ENCODE data around the gene TMEM14A.
"Not testable (repeated sequence)": the region's sequence is repeated elsewhere in the genome, so short reads cannot be mapped to it uniquely, and the experiment has no call there.

Gene TMEM14A

DNA sequence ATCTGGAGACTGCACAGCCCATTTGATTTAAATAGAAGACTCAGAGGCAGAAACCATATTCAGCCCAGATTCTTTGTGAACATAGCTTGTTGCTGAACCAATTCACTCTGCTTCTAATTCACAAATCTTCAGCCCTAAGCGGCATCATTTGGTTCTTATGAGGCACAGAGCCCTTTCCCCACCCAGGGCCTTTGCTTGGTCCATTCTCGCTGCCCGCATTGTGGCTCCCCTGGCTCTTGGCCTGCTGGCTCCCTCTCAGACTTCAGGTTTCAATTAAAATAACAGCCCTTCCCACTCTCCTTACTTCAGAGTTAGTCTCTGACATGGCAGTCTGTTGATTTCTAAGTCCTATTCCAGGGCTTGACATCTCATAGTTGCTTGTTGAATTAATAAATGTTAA lies 9.4 kb upstream of the TMEM14A start:
- DNase-seq = no peak

DNA sequence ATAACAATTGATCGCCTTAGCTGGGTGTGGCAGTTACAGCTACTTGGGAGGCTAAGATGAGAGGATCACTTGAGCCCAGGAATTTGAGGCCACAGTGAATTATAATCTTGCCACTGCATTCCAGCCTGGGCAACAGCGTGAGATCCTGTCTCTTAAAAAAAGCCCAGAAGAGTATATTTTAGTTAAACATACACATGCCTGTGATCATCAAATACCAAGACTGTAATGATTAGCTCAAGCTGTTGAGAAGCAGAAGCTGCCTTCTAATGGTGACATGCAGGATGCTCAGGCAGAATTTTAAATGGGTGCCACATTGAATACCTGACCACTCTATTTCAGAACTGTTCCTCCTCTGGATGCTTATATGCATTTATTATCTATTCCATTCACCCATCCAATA lies 8.9 kb upstream of the TMEM14A start:
- DNase-seq = no peak

DNA sequence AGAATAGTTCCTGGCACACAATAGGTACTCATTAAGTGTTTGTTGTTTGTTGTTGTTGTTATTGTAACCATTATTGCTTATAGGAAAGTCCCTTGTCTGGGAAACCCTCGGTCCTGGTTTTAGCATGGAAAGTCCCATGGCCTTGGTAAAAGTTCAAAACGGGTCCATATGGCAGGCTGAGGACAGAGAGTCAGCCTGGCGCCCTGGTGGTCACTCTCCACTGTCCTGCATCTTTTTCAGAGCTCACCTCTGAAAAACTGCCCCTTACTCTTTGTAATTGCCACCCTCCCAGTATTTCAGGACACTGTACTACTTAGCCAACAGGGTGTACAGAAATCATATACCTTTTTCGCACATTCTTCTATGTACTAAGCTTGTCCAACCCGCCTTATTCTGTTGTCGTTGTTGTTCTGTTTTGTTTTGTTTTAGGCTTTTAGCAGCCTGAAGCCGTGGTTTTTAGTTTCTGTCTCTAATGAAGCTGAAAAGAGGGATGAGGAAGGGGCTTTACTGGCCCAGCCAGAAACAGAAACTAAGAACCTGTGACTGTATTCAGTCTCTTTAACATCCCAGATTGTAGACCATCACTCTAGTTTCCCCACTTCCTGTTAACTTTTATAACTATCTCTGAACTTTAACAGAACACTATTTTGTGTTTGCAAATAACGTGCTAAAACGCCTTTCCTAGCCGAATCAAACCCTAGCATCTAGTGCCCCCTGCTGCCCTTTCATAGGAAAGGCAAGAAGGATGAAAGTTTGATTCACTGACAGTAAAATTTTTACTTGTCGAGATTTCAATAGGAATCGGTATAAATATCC lies 7.6 kb upstream of the TMEM14A start:
- DNase-seq = peak; percentile 34 to 71

DNA sequence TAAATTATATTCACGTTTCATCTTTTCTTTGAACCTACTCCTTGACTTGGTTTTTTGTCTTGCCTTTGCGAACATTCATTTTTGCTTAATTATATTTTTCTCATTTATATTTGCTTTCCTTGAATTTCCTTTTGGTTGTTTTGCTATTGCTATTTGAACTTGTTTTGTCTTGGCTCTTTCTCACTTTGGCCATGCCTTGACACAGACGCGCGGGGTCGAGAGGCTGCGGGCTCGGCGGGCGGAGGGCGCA lies 7.1 kb upstream of the TMEM14A start:
- no peak for DNase-seq

DNA sequence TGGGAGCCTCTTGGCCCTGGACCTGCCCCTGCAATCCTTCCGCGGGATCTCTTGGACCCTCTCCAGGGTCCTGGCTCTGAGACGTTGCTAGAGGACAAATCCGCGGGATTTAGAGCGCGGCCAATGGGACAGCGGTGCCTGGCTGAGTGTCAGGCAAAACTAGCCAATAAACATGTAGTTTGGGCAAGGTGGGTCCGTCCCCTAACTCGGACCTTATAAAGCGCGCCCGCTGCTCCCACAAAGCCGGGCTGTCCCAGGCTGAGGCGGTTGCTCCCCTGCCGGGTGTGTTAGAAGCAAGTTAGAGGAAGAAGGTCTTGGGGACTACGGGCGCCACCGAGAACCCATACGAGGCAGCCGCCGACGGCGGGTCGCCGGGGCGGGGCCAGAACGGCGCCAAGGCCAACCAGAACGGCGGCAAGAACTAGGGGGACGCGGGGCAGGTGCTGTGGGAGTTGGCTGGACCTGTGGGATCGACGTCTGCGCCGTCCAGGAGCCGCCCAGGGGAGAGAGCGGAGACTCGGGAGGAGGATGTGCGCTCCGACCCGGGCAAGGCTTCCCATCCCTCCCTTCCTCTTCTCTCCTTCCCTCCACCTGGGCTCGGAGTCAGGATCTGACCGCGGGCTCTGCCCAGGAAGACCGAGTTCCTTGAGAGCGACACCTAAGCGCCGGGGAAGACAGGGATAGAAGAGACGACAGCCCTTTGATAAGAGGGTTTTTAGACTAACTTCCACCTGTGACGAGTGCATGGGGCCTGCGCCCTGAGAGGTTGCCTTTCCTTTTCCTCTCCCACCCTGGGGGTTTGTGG lies 6.5 kb upstream of the TMEM14A start:
- DNase-seq = peak; percentile 95 to 96

DNA sequence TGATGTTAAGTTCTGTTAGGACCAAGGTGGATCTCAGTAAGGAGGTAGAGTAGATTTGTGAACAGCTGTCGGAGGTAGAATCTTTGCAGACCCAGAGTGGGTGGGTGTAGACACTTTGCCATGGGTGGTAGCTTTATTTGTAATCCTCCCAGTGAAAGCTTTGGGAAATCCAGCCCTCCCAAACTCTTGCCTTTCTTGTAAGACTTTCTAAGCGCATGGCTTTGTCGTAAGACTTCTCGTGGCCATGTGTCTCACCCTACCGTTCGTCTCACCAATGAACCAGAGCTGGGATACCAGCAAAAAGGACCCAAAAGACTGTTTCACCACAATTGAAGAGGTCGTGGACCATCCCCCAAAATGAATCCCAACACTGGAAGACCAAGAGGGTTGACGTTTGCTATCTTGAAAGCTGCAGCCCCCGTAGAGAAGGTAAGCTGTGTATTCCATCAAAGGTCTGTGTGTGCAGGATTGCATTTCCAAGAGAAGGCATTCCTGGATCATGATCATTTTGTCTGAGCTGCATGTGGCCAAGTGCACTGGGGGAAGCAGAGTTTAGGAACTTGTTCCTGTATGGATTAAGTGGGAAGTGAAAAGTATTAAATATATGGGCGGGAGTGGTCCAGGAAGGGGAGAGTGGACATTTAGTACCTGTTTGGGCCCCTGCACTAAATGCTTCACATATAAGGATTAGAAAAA lies 5.8 kb upstream of the TMEM14A start:
- DNase-seq = peak in 1 of 2 experiments; percentile 29

DNA sequence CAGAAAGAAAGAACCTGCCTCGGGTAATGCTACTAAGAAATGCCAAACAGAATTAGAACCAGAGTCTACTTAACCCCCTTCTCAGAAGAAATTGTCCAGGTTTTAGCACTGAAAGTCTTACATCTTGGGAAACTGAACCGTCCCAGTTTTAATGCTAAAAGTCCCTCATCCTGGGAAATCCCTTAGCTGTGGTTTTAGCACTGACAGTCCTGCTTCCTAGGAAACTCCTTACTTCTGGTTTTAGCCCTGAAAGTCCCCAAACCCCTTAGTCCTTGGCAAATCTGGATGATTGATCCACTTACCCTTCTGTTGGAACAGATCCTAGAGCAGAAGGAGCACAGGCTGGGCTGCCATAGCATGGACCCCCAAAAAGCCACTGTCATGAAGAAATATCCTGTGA lies 4.8 kb upstream of the TMEM14A start:
- DNase-seq = no peak

DNA sequence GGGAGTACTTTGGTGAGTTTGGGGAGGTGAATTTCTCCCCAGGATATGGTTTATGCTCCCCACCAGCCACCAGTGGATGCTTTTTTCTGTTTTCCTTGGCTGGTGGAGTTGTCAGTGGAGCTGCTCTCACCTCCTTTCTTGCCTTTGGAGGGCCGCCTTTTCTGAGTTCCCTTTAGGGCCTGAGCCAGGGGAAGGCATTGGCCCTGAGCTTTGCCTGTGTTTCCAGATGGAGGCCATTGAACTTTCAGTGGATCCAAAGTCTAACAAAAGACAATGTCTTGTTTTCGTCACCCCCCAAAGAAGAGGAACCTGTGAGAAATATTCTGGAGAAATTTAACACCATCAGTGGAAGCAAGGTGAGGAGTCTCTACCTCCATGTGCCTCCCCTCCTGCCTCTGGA lies 4.4 kb upstream of the TMEM14A start:
- no peak for DNase-seq

DNA sequence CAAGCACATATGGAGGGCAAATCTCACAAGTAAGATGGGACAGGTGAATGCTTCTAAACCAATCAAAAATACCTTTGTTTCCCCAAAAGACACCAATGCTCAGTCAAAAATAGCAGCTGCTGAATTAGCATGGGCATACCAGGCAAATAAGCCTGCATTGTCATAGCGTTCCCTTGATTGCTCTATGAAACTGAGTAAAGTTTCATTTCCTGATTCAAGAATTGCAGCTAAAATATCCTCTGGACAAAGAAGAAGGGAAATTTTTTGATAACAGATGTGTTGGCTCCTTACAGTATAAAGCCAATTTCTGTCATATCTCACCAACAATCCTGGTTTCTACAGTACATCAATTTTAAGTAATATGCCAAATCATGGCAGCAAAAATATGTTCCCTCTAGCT lies 3.3 kb upstream of the TMEM14A start:
- no peak for DNase-seq

DNA sequence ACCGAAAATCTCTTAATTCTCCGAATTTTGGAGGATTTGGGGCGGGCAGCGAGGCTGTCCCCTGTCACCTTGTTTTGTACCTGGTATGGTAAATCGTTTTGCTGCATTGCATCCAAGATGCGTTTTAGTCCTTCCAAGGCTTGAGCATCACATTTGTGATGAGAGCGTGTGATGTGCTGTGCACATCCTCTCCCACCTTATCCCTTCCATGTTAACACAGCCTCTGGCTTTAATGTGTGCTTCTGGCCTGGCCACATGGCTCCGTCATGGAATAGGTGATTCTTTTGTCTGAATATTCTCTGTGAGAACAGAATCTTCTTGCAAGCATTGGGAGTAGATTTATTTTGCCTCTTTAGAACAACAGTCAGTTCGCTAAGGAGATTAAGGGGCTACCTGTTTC lies 763 bp downstream of the TMEM14A start:
- DNase-seq = peak in 1 of 2 experiments; percentile 15

DNA sequence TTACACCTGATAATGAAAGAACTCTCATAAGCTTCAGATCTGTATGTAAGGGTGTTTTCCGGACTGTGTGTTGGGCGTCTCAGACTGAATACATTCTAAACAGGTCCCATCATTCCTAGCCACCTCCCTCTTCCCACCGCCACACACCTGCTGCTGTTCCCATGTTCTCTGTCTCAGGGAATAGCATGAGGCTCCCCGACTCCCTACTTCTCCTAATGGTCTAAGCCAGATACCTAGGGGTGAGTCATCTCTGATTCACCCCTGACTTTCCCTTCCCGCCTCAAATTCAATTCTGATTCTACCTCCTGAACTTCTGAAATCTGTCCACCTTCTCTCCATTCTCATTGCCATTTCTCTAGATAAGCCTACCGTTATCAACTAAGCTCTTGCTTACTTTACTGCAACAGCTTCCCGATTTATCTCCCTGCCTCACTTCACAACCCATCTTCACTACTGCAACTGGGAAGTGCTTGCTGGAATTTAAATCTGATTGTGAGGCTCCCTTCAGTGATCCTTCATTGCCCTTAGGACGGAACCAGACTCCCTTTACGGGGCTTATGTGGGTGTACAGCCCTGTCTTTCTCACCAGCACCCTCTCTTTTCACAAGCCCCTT lies 1.6 kb downstream of the TMEM14A start:
- DNase-seq = no peak

DNA sequence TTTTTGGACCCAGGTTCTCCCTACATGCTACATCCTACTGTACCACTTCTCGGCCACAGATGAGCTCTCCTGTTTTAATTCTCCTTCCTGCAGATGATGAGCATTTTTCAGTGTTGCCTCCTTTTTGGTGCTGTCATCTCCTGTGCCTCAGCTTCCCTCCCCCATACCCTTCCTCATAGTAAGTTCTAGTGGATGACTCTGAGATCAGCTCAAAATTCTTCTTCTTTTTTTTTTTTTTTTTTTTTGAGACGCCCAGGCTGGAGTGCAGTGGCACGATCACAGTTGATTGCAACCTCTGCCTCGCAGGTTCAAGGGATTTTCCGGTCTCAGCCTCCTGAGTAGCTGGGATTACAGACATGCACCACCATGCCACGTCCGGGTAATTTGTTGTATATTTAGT lies 3.8 kb downstream of the TMEM14A start:
- DNase-seq = no peak

DNA sequence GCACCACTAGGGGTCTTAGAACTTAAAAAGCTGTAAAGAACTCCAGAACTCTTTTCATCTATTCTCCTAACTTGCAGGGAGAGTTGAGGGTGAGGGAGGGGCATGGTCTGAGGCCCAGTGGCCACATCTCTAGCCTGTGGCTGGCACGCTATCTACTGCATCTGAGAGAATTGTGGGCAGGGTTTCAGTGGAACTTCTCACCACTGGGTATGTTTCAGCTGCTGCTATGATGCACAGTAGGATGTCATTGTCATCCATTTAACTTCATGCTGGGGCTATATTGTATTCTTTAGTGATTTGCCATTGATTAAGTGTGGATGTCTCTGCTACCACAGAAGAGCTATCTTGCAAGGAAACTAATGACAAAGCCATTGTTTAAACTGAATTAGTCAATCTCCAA lies 4.5 kb downstream of the TMEM14A start:
- no peak for DNase-seq

DNA sequence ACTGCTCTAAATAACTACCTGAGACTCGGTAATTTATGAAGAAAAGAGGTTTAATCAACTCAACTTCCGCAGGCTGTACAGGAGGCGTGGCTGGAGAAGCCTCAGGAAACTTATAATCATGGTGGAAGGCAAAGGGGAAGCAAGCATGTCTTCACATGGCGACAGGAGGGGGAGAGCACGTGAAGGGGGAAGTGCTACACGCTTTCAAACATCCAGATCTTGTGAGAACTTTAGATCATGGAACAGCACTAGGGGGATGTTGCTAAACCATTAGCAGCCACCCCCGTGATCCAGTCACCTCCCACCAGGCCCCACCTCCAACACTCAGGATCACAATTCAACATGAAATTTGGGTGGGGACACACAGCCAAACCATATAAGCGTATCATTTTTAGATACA lies 5.7 kb downstream of the TMEM14A start:
- DNase-seq = not testable (repeated sequence)

DNA sequence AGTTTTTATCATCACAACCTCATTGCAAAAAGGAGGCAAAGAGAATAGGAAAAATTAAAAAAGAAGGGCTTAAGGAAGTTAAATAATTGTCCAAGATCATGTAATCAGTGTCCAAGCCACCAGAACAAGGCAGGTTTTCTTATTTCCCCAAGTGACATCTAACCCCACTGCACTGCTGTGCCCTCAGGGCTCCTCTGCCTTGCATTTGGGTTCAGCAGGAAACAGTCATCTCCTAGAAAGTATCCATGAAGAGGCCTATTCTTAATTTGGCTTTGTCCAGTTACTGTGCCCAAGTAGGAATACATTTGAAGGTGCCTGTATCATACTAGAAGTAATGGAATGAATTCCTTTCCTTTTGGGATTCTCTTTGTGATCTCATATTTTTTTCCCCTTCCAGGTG lies 10.5 kb downstream of the TMEM14A start:
- no peak for DNase-seq

DNA sequence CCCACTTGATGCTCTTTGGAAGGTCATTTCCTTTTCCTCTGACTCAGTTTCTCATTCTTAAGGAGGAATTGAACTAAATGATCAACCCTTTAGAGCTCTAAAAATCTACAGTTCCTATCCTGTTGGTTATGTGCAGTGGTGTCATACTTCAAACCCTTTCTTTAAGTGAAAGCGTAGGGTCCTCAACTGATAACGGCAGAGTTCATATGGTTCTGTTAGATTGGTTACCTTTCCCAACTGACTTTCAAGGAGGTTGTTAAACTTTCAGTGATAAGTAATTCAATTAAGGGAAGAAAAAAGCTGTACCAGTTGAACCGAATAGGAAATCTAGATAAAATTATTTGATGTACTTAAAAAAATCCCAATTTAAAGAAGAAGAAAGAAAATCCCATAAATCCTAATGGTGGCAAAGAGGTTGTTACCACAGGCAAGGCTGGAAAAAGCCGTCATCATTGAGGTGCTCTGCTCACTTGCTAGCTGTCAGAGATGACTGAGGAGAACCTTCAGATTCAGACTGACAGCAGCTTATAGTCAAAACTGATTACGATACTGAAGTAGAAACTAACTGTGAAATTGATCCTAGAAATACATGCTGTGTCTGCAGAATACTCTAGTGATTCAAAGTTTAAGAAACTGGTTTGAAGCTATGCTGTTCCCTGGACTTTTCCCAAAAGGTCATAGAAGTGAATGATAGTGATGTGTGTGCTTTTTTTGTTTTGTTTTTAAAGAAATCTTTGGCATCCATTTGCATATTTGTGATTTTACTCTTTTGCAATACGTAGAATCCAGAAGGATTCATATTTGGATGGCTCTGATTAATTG lies 16.2 kb downstream of the TMEM14A start:
- no peak for DNase-seq

DNA sequence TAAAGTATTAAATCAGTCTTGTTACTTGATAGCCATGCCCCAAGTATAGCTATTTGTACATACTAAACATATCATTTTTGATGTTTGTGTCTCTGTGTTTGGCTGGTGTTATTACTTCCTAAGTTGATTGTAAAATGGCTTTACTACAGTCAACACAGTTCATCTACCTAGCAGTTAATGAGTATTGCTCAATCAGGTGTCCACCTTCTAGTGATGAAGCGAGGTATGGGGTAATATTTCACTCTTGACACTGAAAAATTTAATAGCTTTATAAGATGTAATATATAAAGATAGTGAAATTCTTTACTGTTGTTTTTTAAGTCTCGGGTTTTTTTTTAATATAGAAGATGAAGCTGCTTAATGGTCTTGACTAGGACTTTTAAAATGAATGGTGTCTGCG lies 18.9 kb downstream of the TMEM14A start:
- DNase-seq = no peak

DNA sequence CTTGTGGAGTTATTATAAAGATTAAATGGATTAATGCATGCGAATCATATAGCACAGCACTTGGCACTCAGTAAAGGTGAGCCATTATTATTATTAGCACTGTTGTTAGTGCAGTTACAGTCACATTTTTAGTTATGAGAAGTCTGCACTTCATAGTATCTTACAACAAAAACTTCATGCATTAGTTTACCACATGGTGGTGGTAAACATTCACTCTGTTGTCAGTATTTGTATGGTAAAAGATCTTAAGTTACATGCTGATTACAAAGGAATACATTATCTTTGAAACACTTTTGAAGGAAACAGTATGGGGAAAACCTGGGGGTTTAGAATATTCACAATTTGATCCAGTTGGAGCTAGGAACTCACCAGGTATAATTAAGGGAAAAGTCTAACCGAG lies 20.8 kb downstream of the TMEM14A start:
- DNase-seq = no peak

DNA sequence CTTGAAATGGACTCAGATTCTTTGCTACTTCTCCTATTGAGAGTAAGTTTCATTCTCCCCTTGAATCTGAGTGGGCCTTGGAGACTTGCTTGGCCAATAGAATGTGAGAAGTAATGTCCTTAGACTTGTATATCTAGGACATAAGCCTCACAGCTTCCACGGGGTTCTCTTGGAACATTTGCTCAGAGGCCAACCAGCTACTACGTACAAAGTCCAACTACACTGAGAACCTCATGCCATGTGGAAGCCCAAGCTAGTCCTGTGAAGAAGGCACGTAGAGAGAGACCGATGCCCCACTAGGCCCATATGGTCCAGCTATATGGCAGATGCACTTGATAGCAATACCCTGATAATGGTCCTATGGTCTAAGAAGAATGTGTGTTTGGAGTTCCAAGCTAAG lies 22.9 kb downstream of the TMEM14A start:
- no peak for DNase-seq

DNA sequence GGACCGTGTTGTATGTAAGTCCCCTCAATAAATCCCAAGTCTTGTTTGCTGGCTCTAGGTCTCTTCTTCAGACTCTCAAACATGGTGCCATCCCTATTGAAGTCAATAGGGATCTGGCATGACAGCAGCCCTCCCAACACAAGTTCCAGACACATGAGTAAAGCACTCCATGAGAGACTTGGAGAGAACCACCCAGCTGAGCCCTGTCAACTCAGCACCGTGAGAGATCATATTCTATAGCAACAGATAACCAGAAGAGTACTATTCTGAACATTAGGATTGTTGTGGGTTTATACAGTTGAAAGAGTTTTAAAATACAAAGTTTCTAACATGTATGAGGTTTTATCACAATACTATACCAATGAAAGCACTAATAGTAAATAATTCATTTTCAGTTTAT lies 23.5 kb downstream of the TMEM14A start:
- no peak for DNase-seq

DNA sequence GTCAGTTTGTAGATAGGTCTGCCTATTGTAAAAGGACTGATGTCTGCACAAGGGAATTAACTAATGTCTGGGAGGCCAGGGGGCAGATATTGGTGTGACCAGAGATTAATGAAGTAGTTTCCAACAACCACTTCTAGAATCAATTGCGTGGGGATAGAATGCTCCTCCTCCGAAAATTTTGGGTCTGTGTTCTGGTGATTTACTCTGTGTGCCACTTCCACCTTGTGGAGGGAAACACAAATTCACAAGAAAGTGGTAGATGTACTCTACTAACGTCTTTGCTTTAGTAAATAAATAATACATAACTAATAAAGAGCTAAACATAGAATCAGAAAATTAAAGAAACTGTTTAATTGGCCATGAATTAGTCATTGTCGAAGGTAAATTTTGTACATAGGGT lies 25.5 kb downstream of the TMEM14A start:
- DNase-seq = no peak

DNA sequence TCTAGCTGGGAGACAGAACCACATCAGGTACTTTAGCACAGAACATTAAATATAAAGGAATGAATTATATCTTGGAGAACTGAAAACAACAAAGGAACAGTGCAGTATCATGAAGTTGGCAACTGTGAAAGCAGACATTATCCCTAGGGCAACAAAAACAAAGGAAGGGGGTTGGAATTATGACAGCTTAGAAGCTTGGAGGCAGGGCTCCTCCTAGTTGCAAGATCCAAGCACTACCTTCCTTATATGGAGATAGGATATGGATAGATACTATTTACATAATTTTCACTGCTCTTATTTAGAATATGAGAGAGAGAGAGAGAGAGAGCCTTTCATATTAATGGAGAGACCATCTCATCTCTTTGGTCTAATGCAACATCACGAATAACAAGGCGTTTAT lies 27.0 kb downstream of the TMEM14A start:
- peak; percentile 29 to 59 for DNase-seq

DNA sequence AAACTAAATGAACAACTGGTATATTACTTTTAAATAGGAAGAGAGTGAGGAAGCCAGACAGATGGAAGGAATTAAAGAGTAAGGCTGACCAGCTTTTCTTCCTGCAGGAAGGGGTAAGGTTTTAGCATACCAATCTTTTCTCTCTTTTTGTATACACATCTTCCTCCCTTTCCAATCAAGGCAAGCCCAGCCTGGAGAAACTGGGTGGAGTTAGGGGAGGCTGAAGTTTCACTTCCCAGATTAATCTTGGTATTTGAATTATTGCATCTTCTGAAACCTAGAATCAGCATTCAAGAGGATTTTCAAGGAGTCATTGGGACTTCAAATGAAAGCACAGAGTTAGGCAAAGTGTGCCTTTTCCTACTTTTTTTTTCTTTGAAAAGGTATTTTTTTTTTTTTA lies 33.1 kb downstream of the TMEM14A start:
- DNase-seq = no peak
